ENCODE measurements around the gene F2RL3.

F2RL3 gene

DNA sequence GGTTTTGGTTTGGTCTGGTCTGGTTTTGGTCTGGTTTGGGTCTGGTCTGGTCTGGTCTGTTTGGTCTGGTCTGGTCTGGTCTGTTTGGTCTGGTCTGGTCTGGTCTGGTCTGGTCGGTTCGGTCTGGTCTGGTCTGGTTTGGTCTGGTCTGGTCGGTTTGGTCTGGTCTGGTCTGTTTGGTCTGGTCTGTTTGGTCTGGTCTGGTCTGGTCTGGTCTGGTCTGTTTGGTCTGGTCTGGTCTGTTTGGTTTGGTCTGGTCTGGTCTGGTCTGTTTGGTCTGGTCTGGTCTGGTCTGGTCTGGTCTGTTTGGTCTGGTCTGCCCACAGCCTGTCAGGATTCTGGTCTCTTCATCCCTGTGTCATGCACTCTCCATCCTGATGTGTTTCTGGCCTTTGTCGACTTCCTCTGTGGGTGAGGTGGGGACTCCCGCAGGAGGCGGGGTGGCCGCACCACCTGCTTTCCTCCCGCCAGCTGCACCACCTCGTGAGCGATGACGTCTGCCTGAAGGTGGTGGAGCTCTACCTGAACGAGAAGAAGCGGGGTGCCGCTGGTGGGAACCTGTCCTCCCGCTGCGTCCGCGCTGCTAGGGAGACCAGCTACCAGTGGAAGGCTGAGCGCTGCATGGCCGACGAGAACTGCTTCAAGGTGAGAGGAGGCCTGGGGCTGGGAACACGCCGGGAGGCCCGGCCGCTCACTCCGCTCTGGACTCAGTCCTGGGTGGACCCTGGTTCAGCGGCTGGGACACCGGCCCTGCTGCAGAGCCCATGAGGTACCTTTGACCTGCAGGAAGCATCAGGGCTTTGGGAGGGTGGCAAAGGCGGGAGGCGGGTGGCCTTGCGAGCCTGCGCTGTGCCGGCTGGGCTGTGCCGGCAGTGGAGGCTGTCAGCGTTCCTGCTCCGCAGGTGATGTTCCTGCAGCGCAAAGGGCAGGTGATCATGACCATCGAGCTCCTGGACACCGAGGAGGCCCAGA is 12.9 kb upstream of the F2RL3 start:
- no peak for DNase-seq

DNA sequence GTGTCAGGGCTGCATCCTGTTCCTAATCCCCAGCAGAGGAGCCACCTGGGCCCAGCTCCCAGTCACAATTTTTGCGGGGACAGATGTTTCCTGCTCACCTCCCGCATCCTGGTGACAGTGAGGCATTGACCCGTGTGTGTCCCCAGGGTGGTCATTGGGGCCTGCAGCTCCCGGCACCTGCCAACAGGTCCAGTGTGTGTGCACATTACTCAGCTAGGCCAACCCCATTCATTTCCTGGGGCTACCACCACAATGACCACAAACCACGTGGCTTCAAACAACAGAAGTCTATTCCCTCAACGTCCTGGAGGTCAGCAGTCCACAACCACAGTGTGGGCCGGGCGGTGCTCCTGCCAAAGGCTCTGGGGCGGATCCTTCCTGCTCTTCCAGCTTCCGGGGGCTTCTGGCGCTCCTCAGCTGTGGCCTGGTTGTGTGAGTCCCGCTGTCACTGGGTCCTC is 11.9 kb upstream of the F2RL3 start:
- no peak for DNase-seq

DNA sequence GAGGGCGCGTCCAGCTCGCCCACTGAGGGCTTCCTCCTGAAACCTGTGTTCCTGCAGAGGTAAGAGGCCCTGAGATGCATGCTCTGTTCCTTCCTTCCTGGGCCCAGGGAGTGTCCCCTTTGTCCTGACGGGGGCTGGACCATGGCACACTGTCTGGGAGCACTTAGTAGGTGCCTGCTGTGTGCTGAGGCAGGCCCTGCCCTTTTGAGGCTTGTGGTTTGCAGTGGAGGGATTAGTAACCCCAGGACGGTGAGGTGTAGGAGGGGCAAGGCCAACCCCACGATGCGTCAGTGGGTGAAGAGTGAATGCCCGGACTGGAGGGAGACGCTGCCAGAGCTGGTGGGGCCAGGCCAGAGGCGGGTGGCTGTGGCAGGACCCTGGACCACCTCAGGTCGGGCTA is 11.2 kb upstream of the F2RL3 start:
- DNase-seq = no peak

DNA sequence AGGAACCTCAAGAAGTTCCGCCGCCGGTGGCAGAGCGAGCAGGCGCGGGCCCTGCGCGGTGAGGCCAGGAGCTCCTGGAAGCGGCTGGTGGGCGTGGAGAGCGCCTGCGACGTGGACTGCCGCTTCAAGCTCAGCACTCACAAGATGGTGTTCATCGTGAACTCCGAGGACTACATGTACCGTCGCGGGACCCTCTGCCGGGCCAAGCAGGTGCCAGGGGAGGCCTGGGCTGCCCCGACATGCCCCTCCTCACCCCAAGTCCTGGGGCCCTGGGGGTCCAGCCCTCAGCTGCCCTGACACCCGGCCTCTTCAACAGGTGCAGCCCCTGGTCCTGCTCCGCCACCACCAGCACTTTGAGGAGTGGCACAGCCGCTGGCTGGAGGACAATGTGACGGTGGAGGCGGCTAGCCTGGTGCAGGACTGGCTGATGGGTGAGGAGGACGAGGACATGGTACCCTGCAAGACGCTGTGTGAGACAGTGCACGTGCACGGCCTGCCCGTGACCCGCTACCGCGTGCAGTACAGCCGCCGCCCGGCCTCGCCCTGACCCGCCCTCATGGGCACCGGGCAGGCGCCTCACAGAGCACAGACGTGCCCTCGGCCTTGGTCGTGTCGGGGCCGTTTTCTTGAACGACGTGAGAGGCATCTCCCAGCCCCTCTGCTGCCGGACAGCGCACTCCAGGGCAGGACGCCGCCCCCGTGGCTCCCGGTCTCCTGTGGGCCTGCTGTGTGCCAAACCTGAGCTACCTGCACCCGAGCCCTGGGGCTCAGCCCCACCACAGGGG is 10.4 kb upstream of the F2RL3 start:
- no peak for DNase-seq

DNA sequence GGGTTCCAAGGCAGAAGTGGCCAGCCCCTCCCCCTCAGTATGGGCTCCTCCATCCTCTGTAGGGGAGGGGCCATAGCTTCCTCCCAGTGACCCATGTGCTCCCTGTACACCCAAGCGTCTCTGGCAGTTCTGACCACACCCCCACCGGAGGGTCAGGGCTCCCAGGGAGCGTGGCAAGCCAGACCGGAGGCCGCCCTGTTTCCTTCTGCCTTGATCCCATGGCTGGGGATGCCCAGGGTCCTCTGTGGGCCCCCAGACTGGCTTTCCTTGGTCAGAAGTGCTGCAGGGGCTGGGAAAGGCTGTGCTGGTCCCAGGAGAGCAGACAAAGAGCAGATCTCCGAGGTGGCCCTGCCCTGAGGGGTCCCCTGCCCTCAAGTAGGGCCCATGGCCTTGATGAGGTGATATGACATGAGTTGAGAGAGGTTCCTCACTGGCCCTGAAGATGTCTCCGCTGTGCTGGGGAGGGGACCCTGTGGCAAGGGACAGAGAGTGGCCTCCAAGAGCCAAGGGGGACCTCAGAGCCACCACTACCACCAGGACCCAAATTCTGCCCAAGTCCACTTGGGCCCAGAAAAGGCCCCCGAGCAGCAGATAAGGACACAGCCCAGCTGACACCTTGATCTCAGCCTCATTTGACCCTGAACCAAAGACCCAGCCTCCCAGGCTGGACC is 7.8 kb upstream of the F2RL3 start:
- no peak for DNase-seq

DNA sequence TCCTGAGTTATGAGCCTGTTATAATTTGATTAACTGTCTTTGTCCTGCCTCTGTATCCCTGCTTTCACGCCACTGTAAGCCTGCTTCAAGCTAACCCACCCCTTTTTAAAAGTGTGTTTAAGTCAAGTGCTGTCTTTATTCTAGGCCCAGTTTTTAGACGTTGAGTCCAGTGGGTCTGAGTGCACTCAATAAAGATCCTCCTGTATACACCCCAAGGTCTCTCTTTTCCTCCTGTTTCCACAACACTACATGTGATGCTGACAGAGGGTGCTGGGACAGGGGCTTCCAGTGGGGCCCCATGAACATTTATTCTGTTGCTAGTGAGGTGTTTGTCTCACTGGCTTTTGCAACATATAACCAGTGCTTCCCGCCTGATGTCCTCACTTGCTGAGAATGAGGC is 6.7 kb upstream of the F2RL3 start:
- DNase-seq = no peak

DNA sequence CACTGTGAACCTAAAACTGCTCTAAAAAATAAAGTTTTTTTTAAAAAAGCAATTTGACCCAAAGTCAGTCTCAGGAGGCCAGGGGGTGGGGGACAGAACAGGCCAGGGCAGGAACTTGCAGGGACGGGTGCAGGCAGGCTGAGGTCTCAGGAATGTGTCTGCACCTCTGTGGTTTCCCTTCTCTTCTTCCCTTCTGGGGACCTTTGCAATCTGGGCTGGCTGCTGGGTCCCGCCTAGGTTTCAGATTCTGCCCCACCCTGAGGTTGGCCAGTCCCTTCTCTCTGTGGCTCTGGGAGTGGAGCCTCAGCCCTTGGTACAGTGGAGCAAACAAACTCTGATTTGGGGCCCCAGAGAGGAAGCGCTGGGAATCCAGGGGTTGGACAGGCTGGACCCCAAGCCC is 5.3 kb upstream of the F2RL3 start:
- no peak for DNase-seq

DNA sequence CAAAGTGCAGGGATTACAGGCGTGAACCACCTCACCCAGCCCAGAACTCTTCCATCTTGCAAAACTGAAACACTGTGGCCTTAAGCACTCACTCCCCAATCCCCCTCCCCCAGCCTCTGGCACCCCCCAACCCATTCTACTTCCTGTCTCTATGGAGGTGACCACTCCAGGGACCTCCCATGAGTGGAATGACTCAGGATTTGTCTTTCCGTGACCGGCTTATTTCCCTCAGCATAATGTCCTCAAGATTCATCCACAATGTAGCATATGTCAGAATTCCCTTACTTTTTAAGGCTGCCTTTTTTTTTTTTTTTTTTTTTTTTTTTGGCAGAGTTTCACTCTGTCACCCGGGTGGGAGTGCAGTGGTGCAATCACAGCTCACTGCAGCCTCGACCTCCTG is 3.6 kb upstream of the F2RL3 start:
- no peak for DNase-seq

DNA sequence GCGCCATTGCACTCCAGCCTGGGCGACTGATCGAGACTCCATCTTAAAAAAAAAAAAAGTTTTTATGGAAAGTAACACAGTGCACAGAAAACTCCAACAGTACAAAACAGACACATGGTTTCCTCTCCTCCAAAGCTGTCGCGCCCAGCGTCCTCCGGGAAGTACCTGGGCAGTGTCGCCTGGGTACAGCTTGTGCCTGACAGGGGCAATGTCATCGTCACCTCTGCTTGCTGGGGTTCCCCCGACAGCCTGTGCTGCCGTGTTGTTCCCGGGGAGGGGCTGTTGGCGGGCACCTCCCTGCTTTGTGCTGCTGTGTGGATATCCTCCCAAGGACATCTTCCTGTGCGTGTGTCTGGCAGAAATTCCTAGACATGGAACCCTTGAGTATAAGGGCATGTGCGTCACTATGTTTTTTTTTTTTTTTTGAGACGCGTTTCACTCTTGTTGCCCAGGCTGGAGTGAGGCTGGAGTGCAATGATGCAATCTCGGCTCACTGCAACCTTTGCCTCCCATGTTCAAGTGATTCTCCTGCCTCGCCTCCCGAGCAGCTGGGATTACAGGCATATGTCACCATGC is 2.4 kb upstream of the F2RL3 start:
- DNase-seq = no peak

DNA sequence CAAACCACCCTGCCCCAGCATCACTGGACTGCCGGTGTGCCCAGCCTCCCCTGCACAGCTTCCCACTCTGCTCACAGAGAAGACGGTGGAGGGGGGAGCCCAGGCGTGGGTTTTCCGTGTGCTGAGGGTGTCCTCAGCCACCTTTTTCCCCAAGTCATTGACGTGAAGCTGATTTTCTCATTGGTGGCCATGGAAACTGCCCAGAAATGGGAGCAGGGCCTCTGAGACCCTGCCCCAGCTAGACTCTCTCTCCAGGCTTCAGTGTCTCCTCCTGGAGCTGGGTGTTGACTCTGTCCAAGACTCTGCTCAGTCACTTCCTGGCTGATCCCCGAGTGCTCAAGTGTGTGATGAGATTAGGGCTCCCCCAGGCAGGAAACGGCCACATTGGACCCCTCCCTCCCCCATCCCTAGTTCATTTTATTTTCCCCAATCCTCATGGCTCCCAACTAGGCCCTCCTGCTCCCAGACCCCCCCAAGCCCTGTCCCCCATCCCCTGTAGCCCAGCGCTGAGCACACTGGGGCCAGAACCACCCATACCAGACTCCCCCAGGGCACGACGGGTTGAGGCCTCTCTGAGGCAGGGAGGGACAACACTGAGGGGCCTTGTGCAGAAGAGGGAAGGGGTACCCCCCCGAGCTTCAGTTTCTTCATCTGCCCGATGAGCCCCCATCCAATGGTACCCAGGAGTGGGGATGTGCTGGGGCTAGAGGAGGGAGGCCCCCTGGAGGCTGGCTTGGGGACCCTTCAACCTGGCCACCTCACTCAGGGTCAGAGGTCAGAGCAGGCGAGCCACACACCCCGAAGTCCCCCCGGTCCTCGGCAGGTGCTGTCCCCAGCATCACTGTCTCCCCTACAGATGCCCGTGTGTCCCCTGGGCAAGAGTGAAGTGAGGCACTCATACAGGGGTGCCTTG is 1.2 kb upstream of the F2RL3 start:
- no peak for DNase-seq

DNA sequence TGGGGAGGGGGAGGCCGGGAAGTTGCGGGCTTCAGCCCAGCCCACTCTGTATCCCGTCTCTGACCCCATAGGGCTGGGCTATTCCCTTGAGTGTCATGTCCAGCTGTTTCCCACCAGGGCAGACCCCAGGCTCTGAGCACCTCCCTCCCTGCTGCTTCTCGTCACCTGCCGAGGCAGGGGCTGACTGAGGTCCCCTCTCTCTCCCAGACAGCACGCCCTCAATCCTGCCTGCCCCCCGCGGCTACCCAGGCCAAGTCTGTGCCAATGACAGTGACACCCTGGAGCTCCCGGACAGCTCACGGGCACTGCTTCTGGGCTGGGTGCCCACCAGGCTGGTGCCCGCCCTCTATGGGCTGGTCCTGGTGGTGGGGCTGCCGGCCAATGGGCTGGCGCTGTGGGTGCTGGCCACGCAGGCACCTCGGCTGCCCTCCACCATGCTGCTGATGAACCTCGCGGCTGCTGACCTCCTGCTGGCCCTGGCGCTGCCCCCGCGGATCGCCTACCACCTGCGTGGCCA is 625 bp downstream of the F2RL3 start:
- no peak for DNase-seq

DNA sequence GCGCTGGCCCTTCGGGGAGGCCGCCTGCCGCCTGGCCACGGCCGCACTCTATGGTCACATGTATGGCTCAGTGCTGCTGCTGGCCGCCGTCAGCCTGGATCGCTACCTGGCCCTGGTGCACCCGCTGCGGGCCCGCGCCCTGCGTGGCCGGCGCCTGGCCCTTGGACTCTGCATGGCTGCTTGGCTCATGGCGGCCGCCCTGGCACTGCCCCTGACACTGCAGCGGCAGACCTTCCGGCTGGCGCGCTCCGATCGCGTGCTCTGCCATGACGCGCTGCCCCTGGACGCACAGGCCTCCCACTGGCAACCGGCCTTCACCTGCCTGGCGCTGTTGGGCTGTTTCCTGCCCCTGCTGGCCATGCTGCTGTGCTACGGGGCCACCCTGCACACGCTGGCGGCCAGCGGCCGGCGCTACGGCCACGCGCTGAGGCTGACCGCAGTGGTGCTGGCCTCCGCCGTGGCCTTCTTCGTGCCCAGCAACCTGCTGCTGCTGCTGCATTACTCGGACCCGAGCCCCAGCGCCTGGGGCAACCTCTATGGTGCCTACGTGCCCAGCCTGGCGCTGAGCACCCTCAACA is 1.2 kb downstream of the F2RL3 start:
- no peak for DNase-seq

DNA sequence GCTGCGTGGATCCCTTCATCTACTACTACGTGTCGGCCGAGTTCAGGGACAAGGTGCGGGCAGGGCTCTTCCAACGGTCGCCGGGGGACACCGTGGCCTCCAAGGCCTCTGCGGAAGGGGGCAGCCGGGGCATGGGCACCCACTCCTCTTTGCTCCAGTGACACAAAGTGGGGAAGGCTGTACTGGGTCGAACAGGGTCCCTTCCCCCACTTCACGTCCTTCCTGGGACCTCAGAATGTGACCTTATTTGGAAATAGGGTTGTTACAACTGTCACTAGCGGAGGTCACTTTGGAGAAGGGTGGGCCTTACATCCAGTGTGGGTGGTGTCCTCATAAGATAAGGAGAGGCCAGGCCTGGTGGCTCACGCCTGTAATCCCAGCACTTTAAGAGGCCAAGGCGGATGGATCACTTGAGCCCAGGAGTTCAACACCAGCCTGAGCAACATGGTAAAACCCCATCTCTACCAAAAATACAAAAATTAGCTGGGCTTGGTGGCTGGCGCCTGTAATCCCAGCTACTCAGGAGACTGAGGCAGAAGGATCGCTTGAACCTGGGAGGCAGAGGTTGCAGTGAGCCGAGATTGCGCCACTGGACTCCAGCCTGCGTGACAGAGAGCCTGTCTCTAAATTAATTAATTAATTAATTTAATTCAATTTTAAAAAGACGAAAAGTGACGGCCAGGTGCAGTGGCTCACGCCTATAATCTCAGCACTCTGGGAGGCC is 1.8 kb downstream of the F2RL3 start:
- DNase-seq = no peak

DNA sequence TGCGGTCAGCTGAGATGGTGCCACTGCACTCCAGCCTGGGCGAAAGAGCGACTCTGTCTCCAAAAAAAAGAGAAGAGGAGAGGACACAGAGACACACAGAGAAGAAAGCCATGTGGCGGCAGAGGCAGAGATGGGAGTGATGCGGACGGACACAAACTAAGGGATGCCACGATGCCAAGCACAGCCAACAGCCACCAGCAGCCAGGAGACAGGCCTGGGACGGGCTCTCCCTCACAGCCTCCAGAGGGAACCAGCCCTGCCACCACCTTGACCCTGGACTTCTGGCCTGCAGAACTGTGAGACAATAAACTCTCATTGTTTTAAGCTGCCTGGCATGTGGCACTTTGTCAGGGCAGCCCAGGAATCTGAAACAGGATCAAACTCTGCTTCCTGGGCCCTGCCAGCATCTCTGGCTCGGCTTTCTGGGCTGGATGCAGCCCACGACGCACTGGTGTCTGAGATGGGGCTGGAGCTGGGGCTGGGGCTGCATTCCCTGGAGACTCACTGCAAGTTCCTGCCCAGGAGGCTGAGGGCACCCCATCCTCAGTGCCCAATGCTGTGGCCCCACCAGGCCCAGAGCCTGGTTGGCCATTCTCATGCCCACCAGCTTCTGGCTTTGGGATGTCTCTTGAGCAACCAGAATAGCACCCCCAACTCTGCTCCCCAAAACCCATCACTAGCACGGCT is 3.0 kb downstream of the F2RL3 start:
- DNase-seq = no peak

DNA sequence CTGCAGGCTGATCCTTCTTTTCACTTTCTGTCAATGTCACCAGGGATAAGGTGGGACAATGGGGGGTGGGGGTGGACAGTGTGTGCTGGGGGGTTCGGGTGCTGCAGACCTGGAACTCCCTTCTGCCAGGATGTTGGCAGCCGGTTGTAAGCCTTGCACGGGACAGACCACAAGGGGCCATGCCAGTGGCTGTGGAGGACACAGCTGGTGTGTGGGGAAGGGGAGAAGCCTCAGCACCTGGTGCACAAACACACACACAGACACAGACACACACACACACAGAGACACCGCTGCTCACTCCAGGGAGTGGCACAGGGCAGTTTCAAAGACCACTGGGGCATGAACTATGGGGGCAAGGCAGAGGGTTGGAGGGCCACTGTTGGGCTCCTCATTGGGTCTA is 3.6 kb downstream of the F2RL3 start:
- DNase-seq = no peak

DNA sequence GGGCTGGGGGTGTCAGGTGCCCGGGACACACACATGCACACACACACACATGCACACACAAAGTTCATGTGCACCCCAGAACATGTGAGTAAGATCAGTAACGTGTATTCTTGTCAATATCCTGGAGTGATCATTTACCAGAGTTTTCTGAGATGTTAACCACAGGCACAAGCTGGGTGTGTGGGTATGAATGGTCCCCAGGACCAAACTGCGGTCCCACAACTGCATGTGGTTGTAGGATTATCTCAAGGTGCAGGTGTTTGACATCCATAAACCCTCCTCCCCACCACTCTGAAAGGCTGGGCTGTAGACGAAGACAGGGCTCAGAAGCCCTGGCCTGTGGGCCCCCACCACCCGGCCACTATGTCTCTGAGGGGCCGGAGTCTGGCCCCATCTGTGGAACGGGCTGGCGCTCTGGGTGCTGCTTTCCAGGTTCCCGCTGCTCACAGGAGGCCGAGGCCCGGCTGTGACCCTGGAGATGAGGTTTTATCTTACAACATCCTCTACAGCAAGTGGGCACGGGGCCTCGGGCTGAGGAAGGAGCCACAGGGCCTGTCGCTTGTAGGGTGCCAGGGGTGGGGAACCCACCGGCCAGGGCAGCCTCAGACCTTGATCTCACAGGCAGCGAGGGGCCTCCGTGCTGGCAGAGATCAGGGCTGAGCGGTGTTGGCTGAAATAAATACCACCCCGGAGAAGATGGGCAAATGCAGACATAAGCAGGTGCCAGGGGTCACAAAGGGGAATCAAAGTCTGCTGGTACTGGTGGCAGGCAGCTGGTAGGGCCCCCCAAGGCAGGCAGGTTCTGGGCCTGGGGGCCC is 4.3 kb downstream of the F2RL3 start:
- no peak for DNase-seq

DNA sequence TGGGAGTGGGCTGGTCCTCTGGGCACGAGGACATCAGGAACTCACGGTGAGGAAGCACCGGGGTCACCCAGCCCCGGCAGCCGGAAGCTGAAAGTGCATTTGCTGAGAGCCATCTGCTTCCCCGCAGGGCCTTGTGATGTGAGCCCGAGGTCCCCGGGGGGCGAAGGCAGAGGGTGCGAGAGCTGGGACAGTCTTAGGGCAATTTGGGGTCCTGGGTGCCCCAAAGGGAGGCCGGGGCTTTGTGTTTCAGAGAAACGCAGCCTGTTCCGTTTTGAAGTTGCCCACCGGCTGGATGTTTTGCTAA is 4.8 kb downstream of the F2RL3 start:
- DNase-seq = no peak

DNA sequence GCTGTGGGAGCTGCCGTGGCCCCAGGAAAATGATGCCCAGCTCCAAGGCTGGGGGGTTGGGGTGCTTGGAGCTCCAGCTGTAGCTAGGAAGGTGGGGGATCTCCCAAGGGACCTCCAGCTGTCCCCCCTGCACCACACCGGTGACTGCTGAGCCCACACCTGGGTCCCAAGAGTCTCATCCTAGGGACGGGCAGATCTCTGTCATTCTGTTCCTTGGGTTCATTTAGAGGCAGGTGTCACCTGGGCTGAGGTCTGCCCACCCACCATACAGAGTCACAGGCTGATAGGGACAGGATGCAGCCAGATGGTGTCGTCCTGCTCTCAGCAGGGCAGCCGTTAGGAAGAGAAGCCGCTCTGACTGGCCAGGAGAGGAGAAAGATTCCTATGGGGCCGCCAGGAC is 5.3 kb downstream of the F2RL3 start:
- DNase-seq = no peak

DNA sequence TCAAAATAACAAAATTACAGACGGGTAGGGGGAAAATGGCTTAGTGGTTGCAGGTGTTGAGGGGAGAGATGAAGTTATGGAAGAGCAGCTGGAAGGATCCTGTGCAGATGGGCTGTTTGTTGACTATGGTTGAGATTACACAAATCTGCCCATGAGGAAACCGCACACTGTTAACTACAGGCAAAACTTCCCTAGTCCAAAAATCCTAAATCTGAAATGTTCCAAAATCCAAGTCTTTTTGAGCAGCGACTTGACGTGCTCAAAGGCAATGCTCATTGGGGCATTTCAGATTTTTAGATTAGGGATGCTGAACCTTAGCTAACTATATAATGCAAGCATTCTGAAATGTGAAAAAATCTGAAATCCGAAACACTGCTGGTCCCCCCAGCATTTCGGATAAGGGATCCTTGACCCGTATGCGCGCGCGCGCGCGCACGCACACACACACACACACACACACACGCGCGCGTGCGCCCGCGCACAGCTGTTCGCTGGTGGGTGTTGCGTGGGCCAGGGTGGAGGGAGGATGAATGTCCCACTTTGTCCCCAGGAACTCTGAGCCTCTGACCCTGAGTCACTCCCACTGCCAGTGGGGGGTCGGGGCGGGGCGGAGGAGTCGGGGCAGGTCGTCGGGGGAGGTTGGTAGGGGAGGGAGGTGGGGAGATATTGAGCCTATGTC is 6.8 kb downstream of the F2RL3 start:
- no peak for DNase-seq
